ENCODE measurements around the gene EN2. TPM values are rescaled to one million over a fixed set of nuclear protein-coding genes. Genes with fewer than 3 reads are reported as not detected.

Gene EN2
- total and polyA plus RNA-seq, 3 donors from 2014 or later, result 0.81 to 1.6 (median 1.6) TPM

DNA sequence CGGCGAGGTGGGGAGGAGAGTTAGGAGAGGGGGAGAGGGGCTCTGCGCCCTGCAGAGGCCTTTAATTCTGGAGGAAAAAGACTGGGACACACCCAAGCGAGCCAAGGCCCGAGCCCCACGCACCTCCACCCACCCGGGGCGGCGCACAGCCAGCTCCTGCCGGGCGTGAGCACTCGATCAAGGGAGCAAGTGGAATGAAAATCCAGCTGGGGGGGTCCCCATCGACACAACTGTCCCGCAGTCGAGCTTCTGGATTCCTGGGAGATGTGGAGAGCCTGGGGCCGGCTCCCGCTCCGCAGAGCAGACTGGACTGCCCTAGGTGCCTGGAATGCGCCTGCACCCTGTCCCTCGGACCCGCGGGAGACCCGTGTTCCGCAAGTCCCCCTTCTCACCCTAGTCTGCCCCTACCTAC is 7.4 kb upstream of the EN2 start:
- Histone ChIP-seq H3K9me3 (no peaks in the 10 kb centered on the region), H3K4me3 (no peak overlapping the region), H3K4me1 (peaks cover 15% of the 10 kb centered on the region), H3K27ac (no peak overlapping the region), H3K36me3 (ENCODE audit: low read depth, missing control alignments) (no peaks in the 10 kb centered on the region), H3K27me3 (peaks cover 7% of the 10 kb centered on the region)
- DNase-seq, result no peak
- 4 to 6% methylated on average over 20 to 24 of the region's 24 CpGs for WGBS, 2 donors
- intact Hi-C loops (cut with DNase I; ENCODE audit: low total_unique reads), result no loop called here
- no peak for TF ChIP-seq POLR2A (IDR thresholded peaks at IDR 0.05)
- TF ChIP-seq, protein P1, sequence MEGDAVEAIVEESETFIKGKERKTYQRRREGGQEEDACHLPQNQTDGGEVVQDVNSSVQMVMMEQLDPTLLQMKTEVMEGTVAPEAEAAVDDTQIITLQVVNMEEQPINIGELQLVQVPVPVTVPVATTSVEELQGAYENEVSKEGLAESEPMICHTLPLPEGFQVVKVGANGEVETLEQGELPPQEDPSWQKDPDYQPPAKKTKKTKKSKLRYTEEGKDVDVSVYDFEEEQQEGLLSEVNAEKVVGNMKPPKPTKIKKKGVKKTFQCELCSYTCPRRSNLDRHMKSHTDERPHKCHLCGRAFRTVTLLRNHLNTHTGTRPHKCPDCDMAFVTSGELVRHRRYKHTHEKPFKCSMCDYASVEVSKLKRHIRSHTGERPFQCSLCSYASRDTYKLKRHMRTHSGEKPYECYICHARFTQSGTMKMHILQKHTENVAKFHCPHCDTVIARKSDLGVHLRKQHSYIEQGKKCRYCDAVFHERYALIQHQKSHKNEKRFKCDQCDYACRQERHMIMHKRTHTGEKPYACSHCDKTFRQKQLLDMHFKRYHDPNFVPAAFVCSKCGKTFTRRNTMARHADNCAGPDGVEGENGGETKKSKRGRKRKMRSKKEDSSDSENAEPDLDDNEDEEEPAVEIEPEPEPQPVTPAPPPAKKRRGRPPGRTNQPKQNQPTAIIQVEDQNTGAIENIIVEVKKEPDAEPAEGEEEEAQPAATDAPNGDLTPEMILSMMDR (IDR thresholded peaks at IDR 0.05), result no peak

DNA sequence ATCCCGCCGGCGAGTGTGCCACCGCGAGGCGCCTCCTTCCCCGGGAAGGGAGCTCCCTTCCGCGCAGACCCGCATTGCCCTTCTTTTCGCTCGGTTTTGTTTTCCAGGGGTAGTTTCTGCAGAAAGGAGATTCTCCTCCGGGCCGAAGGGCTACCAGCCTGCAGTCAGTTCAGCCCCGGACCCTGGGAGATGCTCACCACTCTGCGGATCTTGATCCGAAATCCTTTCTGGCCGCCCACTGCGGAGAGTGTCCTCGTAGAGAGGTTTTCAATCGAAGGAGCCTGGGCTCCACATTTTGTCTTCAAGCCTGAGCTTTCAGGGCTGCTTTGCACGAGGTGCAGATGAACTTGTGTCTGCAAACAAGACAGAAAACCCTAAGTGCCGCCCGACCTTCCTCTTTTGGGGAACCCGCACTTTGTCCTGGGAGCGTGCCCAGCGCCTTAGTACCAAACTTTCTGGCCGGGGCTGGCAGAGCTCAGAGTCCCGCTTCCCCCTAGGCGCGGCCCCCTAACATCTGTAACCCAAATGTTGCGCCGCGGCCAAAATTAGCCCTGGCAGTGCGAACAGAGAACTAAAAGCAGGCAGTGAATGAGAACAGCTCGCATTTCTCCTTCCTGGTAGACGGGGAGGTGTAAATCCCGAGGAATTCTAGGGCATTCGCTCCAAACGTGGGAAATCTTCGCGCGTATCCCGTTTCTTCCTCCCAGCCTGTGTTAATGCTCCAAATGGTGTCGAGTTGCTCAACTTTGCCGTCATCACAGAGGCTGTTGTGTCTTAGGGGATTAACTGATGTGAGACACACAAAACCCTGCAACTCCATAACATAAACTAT is 6.7 kb upstream of the EN2 start:
- no peak overlapping the region for H3K27ac ChIP-seq
- no peaks in the 10 kb centered on the region for H3K36me3 ChIP-seq (ENCODE audit: low read depth, missing control alignments)
- no peak for DNase-seq
- H3K4me1 ChIP-seq, result peaks cover 15% of the 10 kb centered on the region
- intact Hi-C loops (cut with DNase I; ENCODE audit: low total_unique reads), result no loop called here
- TF ChIP-seq POLR2A (IDR thresholded peaks at IDR 0.05), result no peak
- TF ChIP-seq, protein P1 (IDR thresholded peaks at IDR 0.05), result no peak
- peaks cover 7% of the 10 kb centered on the region for H3K27me3 ChIP-seq
- WGBS, 2 donors, result 2% methylated on average over 43 to 46 of the region's 46 CpGs
- no peak overlapping the region for H3K4me3 ChIP-seq
- no peaks in the 10 kb centered on the region for H3K9me3 ChIP-seq

DNA sequence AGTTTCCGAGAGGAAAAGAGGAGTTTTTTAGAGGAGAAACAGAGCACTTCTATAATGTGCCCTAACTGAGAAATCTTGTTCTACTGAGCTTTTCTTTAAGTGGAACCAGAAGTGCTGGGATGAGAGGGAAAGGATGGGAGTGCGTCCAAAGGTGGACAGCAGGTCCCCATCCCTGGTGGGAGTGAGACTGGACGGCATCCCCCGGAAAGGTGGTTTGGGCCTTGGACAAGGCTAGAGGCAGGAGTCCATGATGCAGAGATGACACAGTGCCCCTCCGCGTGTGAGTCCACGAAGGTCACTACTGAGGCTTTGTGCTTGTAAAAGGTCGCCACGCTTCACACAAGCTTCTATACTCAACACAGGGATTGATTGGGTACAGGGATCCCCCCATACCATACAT is 6.1 kb upstream of the EN2 start:
- Histone ChIP-seq H3K9me3 (no peaks in the 10 kb centered on the region), H3K4me1 (peaks cover 17% of the 10 kb centered on the region), H3K36me3 (ENCODE audit: low read depth, missing control alignments) (no peaks in the 10 kb centered on the region), H3K27me3 (peaks cover 7% of the 10 kb centered on the region), H3K27ac (no peak overlapping the region), H3K4me3 (no peak overlapping the region)
- intact Hi-C loops (cut with DNase I; ENCODE audit: low total_unique reads), result no loop called here
- TF ChIP-seq, protein P1 (IDR thresholded peaks at IDR 0.05), result no peak
- no peak for TF ChIP-seq POLR2A (IDR thresholded peaks at IDR 0.05)
- DNase-seq, result no peak
- WGBS, 2 donors, result 9 to 12% methylated on average over 9 of the region's 9 CpGs

DNA sequence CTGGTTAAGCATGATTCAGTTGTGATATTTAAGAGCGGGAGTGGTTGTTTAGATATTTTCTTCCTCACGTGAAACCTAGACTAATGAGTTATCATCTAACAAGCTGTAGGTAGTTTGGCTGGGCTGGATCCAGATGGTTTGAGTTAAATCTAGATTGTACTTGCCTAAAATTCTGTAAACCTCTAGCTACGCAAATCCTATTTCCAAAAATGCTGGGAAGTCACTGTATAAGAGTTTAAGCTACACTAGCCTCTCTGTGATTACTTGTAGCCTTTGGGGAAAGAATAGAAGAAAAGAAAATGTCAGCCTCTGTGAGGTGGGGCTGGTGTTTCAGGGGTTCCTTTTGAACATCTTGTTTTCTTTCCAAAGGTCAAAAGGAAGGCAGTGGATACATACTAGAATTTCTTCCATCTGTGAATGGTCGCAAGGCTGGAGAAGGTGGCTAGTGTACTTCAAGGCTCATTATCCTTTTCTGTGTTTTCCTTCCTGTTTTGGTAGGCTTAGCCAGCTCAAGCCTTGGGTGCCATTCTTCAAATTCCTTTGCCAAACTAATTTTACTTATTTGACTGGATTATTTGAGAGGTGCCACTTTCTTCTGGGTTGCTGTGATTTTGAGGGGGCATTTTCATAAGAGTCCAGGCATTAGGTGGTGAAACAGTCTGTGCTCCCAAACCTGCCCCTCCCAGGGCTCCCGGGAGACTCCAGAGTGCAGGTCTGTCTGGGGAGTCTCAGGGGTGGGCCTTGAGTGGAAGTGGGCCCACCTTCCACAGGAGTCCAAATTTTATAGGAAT is 5.2 kb upstream of the EN2 start:
- H3K4me3 ChIP-seq, result no peak overlapping the region
- peaks cover 22% of the 10 kb centered on the region for H3K4me1 ChIP-seq
- peaks cover 7% of the 10 kb centered on the region for H3K27me3 ChIP-seq
- 34 to 40% methylated on average over 5 of the region's 5 CpGs for WGBS, 2 donors
- no peak for DNase-seq
- intact Hi-C loops (cut with DNase I; ENCODE audit: low total_unique reads), result no loop called here
- no peak overlapping the region for H3K27ac ChIP-seq
- H3K36me3 ChIP-seq (ENCODE audit: low read depth, missing control alignments), result no peaks in the 10 kb centered on the region
- no peaks in the 10 kb centered on the region for H3K9me3 ChIP-seq
- no peak for TF ChIP-seq POLR2A (IDR thresholded peaks at IDR 0.05)
- TF ChIP-seq, protein P1 (IDR thresholded peaks at IDR 0.05), result no peak
